Fibroblast of the aortic adventitia (primary cell): ENCODE results near the gene SLC43A2. TPM values are rescaled to one million over a fixed set of nuclear protein-coding genes. Genes with fewer than 3 reads are reported as not detected.

ENCODE experiments used
- DNase-seq: peaks from one replicate; pipeline ENCODE4 v3.0.0-alpha.2; 2010; ENCODE audit warnings: low read depth
- H3K4me3 ChIP-seq: 2 replicates; pipeline ENCODE4 v1.5.1; 2011; ENCODE audit warnings: low read depth, mild to moderate bottlenecking, control low read depth, low read length, moderate library complexity
- total RNA-seq: library from RNA; depleted of rRNA; stranded (reverse); fragments of >200 nt; gene quantifications from 2 replicates; pipeline ENCODE4 v1.2.3, GENCODE V29; 2012; ENCODE audit warnings: low replicate concordance
- TF ChIP-seq, protein P1 (sequence below): IDR thresholded peaks from 2 replicates; pipeline ENCODE4 v1.5.1; 2011; ENCODE audit warnings: mild to moderate bottlenecking, low read length, control low read depth, inconsistent platforms; ENCODE audit not compliant: insufficient read depth

SLC43A2 gene
- total RNA-seq, 1 donor = 3.0 TPM

DNA sequence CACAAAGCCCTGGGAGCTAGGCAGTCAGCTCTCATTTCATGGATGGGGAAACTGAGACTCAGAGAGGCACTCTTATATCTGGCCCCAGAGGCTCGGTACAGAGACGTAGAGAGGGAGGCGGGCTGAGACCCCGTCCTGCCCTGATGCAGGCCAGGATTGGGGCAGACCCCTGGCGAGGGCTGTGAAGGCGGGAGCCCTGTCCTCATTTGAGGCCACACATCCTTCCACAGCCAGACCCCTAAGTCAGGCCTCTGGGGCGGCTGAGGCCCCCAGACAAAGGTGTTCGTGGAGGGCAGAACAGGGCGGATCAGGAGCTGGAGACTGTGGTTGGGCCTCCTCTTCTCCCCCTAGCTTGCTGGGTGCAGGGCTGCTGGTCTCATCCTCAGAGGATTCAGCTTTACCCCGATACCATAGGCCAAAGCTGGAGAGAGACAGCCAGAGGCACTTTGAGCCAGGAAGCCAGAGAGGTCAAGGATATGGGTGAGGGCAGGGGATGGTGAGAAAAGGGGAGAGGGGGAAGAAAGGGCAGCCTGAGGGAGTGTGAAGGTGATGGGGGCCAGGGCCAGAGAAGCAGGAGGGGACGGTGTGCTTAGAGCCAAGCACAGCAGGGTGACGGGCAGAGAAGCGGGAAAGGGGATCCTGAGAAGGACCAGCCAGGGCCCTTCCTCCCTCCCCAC is 17.7 kb upstream of the SLC43A2 start:
- H3K4me3 ChIP-seq = no peak overlapping the region
- TF ChIP-seq, protein P1, sequence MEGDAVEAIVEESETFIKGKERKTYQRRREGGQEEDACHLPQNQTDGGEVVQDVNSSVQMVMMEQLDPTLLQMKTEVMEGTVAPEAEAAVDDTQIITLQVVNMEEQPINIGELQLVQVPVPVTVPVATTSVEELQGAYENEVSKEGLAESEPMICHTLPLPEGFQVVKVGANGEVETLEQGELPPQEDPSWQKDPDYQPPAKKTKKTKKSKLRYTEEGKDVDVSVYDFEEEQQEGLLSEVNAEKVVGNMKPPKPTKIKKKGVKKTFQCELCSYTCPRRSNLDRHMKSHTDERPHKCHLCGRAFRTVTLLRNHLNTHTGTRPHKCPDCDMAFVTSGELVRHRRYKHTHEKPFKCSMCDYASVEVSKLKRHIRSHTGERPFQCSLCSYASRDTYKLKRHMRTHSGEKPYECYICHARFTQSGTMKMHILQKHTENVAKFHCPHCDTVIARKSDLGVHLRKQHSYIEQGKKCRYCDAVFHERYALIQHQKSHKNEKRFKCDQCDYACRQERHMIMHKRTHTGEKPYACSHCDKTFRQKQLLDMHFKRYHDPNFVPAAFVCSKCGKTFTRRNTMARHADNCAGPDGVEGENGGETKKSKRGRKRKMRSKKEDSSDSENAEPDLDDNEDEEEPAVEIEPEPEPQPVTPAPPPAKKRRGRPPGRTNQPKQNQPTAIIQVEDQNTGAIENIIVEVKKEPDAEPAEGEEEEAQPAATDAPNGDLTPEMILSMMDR = no peak
- no peak for DNase-seq

- no peak for DNase-seq
- H3K4me3 ChIP-seq = no peak within 1 kb of the TSS
- TF ChIP-seq, protein P1 = no peak
Measured at GRCh38 chr17:1645207-1646171, 16.9 kb upstream of the SLC43A2 start, which contains the start of gene SCARF1. Gene SCARF1, minus strand, starts transcription at chr17:1645732. Its CDS starts 35 bp downstream, at chr17:1645697.

DNA sequence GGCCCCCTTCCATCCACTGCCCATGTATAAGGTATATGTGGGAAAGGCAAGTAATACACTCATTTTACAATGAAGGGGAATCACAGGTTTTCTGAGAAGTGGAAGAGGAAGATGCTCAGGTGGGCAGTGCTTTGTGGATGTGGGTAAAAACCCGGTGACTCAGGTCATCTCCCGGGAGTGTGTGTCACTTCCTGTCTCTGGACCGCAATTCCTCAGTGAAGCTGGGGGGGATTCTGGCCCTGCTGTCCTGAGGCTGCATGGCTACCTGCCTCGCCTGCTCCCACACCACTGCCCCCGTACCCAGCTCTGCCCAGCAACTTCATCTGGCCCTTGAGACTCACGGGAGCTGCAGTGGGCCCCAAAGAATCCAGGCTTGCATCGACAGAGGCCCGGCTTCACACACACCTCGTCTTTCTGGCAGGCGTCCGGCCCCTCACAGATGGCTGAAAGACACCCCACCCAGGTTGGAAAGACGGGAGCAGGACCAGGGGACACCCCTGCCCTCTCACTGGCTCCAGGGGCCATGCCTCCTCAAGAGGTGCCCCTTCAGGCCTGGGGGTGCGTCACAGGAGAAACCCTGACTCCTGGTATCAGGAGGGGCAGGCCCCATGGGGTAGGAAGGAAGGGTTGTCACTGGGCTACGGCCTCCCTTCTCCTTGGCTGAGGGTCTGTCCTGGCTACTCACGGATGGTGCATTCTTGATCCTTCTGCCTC is 16.0 kb upstream of the SLC43A2 start:
- TF ChIP-seq, protein P1 = no peak
- no peak overlapping the region for H3K4me3 ChIP-seq
- peak; percentile 17 for DNase-seq

GRCh38 chr17:1643999-1644492 is 15.4 kb upstream of the SLC43A2 start:
- no peak overlapping the region for H3K4me3 ChIP-seq
- TF ChIP-seq, protein P1 = no peak
- no peak for DNase-seq

DNA sequence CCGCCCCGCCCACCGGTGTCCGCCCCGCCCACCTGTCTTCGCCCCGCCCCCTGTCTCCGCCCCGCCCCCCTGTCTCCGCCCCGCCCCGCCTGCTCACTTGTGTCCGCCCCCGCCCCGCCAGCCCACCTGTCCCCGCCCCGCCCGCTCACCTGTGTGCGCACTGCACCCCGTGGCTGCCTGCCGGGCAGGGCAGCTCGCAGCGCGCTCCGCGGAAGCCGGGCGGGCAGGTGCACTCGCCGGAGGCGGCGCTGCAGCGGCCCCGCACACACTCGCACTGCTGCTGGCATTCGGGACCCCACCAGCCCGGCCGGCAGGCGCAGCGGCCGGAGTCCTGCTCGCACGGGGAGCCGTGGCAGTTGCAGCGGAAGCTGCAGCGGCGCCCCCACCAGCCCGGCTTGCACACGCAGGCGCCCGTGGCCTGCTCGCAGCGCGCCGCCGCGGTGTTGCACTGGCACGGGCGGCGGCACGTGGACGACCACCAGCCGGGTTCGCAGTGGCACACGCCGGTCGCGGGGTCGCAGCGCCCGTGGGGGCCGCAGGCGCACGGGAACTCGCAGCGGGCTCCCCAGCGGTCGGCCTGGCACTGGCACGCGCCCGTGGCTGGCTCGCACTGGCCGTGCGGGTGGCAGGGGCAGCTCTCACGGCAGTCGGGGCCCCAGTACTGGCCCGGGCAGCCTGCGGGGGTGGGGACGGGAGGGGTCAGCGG is 14.8 kb upstream of the SLC43A2 start:
- no peak for DNase-seq
- TF ChIP-seq, protein P1 = no peak
- H3K4me3 ChIP-seq = peak overlapping the region; percentile 47

GRCh38 chr17:1641065-1641403 is 12.4 kb upstream of the SLC43A2 start:
- TF ChIP-seq, protein P1 = no peak
- no peak for DNase-seq
- H3K4me3 ChIP-seq = no peak overlapping the region
